NCI-H1105 treated with DMSO at 0.1 percent for 48 hours (cell line): ENCODE data around the gene PDCD1.

Source experiments
- DNase-seq: peaks from one replicate; lab custom pipeline; 2025; lab: John Stamatoyannopoulos, UW

The PDCD1 gene

GRCh38 chr2:241852116-241852980 is 6.3 kb downstream of the PDCD1 start:
- DNase-seq = no peak

- no peak for DNase-seq
These were observed 7.2 kb downstream of the PDCD1 start for GRCh38 chr2:241851325-241852115.

GRCh38 chr2:241850544-241851324 is 8.0 kb downstream of the PDCD1 start:
- no peak for DNase-seq

GRCh38 chr2:241849616-241850543 is 8.8 kb downstream of the PDCD1 start:
- no peak for DNase-seq

- DNase-seq = no peak
These were observed 9.7 kb downstream of the PDCD1 start for GRCh38 chr2:241848761-241849615.

- DNase-seq = no peak
These were observed 12.3 kb downstream of the PDCD1 start for GRCh38 chr2:241846406-241846805.

GRCh38 chr2:241844831-241845578 is 13.7 kb downstream of the PDCD1 start:
- DNase-seq = no peak

GRCh38 chr2:241844066-241844728 is 14.5 kb downstream of the PDCD1 start:
- DNase-seq = no peak

GRCh38 chr2:241843321-241844065 is 15.2 kb downstream of the PDCD1 start:
- DNase-seq = no peak

GRCh38 chr2:241842620-241843211 is 16.0 kb downstream of the PDCD1 start:
- DNase-seq = no peak

GRCh38 chr2:241842067-241842415 is 16.7 kb downstream of the PDCD1 start:
- DNase-seq = no peak

GRCh38 chr2:241841181-241842066 is 17.3 kb downstream of the PDCD1 start:
- DNase-seq = no peak

- no peak for DNase-seq
These were observed 21.3 kb downstream of the PDCD1 start for GRCh38 chr2:241837197-241837965.

GRCh38 chr2:241836292-241836691 is 22.4 kb downstream of the PDCD1 start:
- DNase-seq = no peak

GRCh38 chr2:241835611-241836010 is 23.1 kb downstream of the PDCD1 start:
- no peak for DNase-seq

- DNase-seq = no peak
These were observed 24.0 kb downstream of the PDCD1 start for GRCh38 chr2:241834527-241835210.
